Fibroblast of skin of left biceps (primary cell): ENCODE data around the gene RDX.
"Not testable (repeated sequence)": the region's sequence is repeated elsewhere in the genome, so short reads cannot be mapped to it uniquely, and the experiment has no call there.

Source experiments
- DNase-seq, 2 experiments: peaks; one replicate each; pipeline ENCODE4 v3.0.0-alpha.2; 2013; ENCODE audit warnings: low read depth in 2 of 2

The RDX gene

GRCh38 chr11:110305169-110306018 lies 9.0 kb upstream of the RDX start:
- DNase-seq: no peak

- no peak for DNase-seq
These were observed 7.0 kb upstream of the RDX start for GRCh38 chr11:110303414-110303826.

GRCh38 chr11:110301577-110301976 lies 5.2 kb upstream of the RDX start:
- no peak for DNase-seq

GRCh38 chr11:110301032-110301431 lies 4.6 kb upstream of the RDX start:
- no peak for DNase-seq

GRCh38 chr11:110299006-110299785 lies 2.8 kb upstream of the RDX start:
- no peak for DNase-seq

GRCh38 chr11:110298301-110298765 lies 1.9 kb upstream of the RDX start:
- no peak for DNase-seq

- DNase-seq: no peak
These were observed 1.4 kb upstream of the RDX start for GRCh38 chr11:110297726-110298300.

- no peak for DNase-seq
These were observed 787 bp upstream of the RDX start for GRCh38 chr11:110297076-110297725.

GRCh38 chr11:110295531-110296225 lies 736 bp downstream of the RDX start:
- DNase-seq: no peak

GRCh38 chr11:110295086-110295485 lies 1.3 kb downstream of the RDX start:
- no peak for DNase-seq

- DNase-seq: no peak
These were observed 1.9 kb downstream of the RDX start for GRCh38 chr11:110294509-110294908.

GRCh38 chr11:110293389-110293788 lies 3.0 kb downstream of the RDX start:
- DNase-seq: no peak

- not testable (repeated sequence) for DNase-seq
These were observed 4.3 kb downstream of the RDX start for GRCh38 chr11:110292146-110292545.

GRCh38 chr11:110290591-110291334 lies 5.7 kb downstream of the RDX start:
- no peak for DNase-seq

GRCh38 chr11:110289472-110289871 lies 6.9 kb downstream of the RDX start:
- DNase-seq: no peak

GRCh38 chr11:110287537-110287936 lies 8.9 kb downstream of the RDX start:
- DNase-seq: no peak

- DNase-seq: no peak
These were observed 9.9 kb downstream of the RDX start for GRCh38 chr11:110286298-110287040.

GRCh38 chr11:110283862-110284261 lies 12.6 kb downstream of the RDX start:
- no peak for DNase-seq

GRCh38 chr11:110280595-110280994 lies 15.8 kb downstream of the RDX start:
- DNase-seq: not testable (repeated sequence)

- DNase-seq: no peak
These were observed 16.5 kb downstream of the RDX start for GRCh38 chr11:110279881-110280280.
